ENCODE results near the gene UBAP1L.

The UBAP1L gene

DNA sequence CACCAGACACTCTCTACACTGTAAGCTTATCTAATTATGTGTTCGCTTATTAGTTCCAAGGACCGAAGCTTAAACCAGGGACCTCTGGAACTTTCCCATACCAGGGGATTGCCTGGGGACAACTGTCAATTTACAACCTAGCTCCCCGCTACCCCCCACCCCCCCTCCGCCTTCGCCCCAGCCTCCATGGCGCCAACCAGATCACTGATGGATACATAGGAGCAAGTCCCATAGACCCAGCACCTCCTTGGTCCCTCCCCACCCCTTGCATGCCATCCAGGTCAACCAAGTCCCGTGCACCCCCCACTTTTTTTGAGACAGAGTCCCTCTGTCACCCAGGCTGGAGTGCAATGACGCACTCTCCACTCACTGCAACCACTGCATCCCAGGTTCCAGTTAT is 19.5 kb upstream of the UBAP1L start:
- H3K4me3 ChIP-seq (ENCODE audit: low read depth, low read length): no peak overlapping the region
- TF ChIP-seq, protein P1, sequence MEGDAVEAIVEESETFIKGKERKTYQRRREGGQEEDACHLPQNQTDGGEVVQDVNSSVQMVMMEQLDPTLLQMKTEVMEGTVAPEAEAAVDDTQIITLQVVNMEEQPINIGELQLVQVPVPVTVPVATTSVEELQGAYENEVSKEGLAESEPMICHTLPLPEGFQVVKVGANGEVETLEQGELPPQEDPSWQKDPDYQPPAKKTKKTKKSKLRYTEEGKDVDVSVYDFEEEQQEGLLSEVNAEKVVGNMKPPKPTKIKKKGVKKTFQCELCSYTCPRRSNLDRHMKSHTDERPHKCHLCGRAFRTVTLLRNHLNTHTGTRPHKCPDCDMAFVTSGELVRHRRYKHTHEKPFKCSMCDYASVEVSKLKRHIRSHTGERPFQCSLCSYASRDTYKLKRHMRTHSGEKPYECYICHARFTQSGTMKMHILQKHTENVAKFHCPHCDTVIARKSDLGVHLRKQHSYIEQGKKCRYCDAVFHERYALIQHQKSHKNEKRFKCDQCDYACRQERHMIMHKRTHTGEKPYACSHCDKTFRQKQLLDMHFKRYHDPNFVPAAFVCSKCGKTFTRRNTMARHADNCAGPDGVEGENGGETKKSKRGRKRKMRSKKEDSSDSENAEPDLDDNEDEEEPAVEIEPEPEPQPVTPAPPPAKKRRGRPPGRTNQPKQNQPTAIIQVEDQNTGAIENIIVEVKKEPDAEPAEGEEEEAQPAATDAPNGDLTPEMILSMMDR (conservative IDR thresholded peaks at IDR 0.05; ENCODE audit: low read depth, low read length): no peak
- DNase-seq (ENCODE audit: low read depth): no peak

DNA sequence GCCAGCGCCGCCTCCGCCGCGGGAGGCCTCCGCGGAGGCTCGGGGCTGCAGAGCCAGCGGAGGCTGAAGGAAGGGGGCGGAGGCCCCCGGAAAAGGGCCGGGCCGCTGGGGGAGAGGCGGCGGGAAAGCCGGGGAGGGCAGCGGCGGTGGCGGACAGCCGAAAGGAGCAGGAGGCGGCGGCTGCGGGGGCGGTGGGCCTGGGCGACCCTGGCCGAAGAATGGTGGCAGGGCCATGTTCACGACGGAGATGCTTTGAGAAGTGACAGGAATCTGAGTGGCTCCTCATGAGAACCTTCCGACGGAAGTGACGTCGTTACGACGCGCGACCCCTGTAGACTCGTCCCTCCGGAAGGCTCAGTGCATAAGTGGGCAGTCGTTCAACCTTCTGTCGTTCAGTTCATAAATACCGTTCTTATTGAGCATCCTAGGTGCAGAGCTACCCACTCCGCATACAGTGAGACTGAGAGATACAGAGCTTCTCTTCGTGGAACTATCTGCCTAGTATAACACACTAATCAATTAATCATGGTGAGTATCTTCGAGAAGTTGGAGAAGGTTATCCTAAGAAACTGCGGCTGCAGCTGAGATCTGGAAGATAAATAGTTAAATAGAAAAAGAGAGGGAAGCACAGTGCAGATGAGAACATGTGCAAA is 18.7 kb upstream of the UBAP1L start, which contains the start of gene PDCD7:
Gene PDCD7, minus strand, starts transcription at position 261 of the 653 bp plus-strand sequence. Its CDS starts 27 bp downstream, at position 234.
- TF ChIP-seq, protein P1 (conservative IDR thresholded peaks at IDR 0.05; ENCODE audit: low read depth, low read length): no peak
- peak within 1 kb of the TSS; percentile 80 for H3K4me3 ChIP-seq (ENCODE audit: low read depth, low read length)
- peak; percentile 93 for DNase-seq (ENCODE audit: low read depth)

DNA sequence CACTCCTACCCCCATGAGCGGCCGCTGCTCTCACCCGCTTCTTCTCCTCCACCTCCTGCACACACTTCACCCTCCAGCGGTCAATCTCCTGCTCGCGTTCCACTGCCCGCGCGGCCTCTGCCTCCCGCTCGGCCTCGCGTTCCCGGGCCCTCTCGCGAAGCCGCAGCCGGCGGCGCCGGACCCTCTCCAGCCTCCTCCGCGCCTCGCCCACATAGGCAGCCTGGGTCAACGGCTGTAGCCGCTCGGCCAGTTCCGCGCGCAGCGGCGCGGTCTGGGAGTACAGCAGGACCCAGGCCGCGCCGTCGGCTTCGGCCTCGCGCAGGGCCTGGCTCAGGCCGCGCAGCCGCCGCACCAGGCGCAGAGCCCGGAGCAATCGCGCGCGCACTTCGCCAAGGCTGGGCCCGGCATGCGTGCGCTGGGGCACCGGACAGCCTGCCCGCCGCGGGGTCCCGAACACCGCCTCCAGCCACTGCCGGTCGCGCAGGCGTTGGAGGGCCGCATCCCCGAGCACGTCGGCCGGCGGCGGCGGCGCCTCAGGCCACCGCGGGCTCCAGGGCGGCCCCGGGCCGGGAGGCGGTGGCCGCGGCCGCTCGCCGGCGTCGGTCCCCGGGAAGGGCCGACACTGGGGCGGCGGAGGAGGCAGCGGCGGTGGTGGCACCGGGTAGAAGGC is 18.0 kb upstream of the UBAP1L start:
- peak; percentile 65 for DNase-seq (ENCODE audit: low read depth)
- peak overlapping the region; percentile 80 for H3K4me3 ChIP-seq (ENCODE audit: low read depth, low read length)
- TF ChIP-seq, protein P1 (conservative IDR thresholded peaks at IDR 0.05; ENCODE audit: low read depth, low read length): no peak

DNA sequence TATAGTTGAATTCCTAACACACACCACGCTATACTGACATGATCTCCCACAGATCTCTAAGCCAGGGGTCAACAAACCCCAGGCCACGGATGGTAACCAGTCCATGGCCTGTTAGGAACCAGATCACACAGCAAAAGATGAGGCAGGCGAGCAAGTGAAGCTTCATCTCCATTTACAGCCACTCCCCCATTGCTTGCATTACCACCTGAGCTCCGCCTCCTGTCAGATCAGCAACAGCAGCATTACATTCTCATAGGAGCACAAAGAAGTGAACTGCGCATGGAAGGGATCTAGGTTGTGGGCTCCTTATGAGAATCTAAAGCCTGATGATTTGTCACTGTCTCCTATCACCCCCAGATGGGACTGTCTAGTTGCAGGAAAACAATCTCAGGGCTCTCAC is 15.9 kb upstream of the UBAP1L start:
- TF ChIP-seq, protein P1 (conservative IDR thresholded peaks at IDR 0.05; ENCODE audit: low read depth, low read length): no peak

DNA sequence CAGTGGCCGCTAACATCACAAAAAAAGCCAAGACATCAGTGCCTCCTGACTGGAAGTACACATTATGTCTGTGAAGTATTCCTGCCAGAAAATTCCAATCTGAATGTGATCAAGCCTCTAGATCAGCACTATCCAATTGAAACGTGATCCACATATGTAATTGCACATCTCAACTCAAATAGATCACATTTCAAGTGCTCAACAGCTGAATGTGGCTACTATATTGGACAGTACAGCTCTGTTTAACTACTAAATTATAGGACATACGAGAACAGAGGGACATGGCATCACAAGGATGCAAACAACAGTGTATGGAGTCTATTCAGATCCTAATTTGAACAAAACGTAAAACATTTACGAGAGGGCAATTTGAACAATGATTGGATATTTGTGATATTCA is 542 bp upstream of the UBAP1L start:
- H3K4me3 ChIP-seq (ENCODE audit: low read depth, low read length): no peak overlapping the region
- TF ChIP-seq, protein P1 (conservative IDR thresholded peaks at IDR 0.05; ENCODE audit: low read depth, low read length): no peak
- DNase-seq (ENCODE audit: low read depth): no peak

More for the DNA sequence above, 15.9 kb upstream of the UBAP1L start:
- DNase-seq (ENCODE audit: low read depth): peak; percentile 6
- H3K4me3 ChIP-seq (ENCODE audit: low read depth, low read length): no peak overlapping the region

DNA sequence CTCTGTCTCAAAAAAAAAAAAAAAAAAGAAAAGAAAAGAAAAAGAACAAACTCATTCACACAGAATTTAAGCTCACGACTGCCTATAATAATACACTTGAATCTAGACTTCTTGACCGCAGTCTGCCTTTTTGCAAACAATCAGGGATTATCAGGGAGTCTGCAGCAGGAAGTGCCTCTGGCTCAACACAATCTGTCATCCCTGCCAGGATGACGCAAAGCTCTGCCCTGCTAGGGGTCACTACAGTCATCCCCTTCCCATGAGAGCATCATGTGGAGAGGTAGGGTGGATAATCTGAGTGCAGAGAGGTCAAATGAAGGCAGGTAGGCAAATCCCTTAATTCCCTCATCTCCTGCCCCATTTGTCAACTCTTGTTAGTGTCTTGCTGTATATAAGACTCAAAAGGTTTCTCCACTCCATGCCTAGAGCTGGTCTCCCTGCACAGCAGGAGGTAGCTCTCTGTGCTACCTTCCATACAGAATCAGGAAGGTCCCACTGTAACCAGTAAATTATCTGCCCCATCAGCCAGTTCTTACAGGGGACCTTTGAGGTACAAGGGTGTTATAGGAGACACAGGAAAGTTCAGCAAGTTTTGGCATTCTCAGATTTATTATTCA is 4.2 kb downstream of the UBAP1L start:
- no peak overlapping the region for H3K4me3 ChIP-seq (ENCODE audit: low read depth, low read length)
- TF ChIP-seq, protein P1 (conservative IDR thresholded peaks at IDR 0.05; ENCODE audit: low read depth, low read length): no peak
- DNase-seq (ENCODE audit: low read depth): peak; percentile 62

Measured in choroid plexus epithelial cell (primary cell).